Left ventricle myocardium superior (tissue), 1 donor: ENCODE data around the gene PDRG1. TPM values are rescaled to one million over a fixed set of nuclear protein-coding genes. Genes with fewer than 3 reads are reported as not detected.

ENCODE experiments used
- ATAC-seq: fragments of 200-7000 bp; cut with Tn5 transposase; one replicate; pipeline ENCODE4 v1.9.1; 2020; ENCODE audit warnings: mild to moderate bottlenecking, moderate library complexity
- DNase-seq: peaks from one replicate; pipeline ENCODE4 v3.0.0-alpha.2; 2020
- intact Hi-C: fragments of 100-400 bp; cut with micrococcal nuclease; formaldehyde crosslinking; loops from one replicate; pipeline ENCODE4 v1.11.0; 2022
- total RNA-seq: library from RNA; stranded (reverse); fragmentation: NEBNext Ultra II Directional; extraction: Animal tissue kit (Norgen Biotek cat#: 25700); gene quantifications from one replicate; pipeline ENCODE4 v1.2.1, GENCODE V29; 2021
- donor health status: DM: no; HTN: yes; CAD: no; lungs with severe emphysema.

Gene PDRG1
- total RNA-seq, 1 donor from 2014 or later, result 9.7 TPM

DNA sequence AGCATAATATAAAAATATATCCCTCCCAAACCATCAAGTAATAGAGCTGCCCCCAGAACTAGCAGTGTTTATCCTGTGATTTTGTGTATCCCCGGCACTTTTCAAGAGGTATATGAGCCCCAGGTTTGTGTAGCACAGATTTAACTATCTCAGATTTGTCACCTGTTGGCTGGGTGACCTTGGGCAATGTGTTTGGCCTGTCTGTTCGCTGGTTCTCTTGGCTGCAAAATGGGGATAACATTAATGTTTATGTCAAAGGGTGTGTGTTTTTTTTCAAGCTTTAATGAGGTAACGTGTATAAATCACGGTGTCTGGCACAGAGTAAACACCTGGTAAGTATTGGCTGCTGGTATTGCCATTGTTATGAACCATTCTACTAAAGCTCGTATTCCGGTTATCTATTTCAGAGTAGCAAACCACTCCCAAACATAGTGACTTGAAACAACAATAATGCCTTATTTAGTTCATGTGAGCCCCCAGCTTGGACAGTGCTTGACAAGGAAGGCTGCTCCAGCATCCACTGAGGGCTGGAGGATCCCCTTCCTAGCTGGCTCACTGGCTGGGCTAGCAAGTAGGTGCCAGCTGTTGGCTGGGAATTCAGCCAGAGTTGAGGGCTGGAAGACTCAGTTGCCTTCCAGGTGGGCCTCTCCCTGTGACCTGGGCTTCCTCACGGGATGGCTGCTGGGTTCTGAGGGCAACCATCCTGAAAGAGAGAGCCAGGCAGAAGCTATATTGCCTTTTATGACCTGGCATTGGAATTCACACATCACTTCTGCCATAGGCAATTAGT lies 36.2 kb downstream of the PDRG1 start:
- DNase-seq (no peak), ATAC-seq (no peak)
- intact Hi-C loops, result no loop called here

GRCh38 chr20:31914170-31914569 lies 37.7 kb downstream of the PDRG1 start:
- ATAC-seq (no peak), DNase-seq (no peak)
- intact Hi-C loops, result no loop called here

DNA sequence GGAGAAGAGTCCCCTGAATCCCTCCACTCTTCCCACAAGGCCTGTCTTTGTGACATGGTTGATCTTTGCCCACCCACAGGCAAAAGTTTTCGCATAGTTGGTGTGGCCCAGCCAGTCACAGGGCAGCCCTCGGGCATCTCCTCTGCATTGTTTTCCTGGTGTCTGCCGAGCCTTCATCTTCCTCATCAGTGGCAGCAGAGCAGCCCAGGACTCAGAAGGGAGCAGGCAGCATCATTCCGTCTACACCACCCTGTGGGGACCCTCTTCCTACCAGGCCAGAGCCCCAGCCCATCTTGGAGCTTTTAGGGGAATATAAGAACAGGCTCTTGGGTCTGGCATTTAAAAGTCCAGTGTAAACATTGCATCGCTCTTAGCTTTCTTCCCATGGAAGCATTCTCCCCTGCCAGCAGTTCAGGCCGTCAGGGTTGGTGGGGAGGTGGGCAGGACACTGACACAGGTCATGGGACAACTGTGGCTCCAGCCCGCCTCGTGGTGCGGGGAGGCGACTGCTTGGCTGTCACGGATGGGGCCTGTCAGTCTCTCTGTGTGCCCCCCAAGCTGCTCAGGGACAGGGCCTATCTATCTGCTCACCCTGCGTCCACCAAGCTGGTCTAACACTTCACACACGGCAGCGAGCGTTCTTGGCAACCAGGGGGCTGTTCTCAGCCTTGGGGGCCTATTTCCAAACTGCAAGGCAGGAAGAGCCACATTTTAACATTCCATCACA lies 38.3 kb downstream of the PDRG1 start:
- ATAC-seq (no peak), DNase-seq (no peak)
- intact Hi-C loops, result no loop called here

- ATAC-seq (no peak), DNase-seq (no peak)
- intact Hi-C loops, result no loop called here
These were observed 41.6 kb downstream of the PDRG1 start for GRCh38 chr20:31910071-31910803.

GRCh38 chr20:31909253-31910070 lies 42.4 kb downstream of the PDRG1 start:
- no peak for ATAC-seq
- intact Hi-C loops, result no loop called here

GRCh38 chr20:31908424-31908823 lies 43.4 kb downstream of the PDRG1 start:
- ATAC-seq, result no peak
- intact Hi-C loops, result no loop called here
- no peak for DNase-seq

More at GRCh38 chr20:31909253-31910070, 42.4 kb downstream of the PDRG1 start:
- DNase-seq, result no peak

DNA sequence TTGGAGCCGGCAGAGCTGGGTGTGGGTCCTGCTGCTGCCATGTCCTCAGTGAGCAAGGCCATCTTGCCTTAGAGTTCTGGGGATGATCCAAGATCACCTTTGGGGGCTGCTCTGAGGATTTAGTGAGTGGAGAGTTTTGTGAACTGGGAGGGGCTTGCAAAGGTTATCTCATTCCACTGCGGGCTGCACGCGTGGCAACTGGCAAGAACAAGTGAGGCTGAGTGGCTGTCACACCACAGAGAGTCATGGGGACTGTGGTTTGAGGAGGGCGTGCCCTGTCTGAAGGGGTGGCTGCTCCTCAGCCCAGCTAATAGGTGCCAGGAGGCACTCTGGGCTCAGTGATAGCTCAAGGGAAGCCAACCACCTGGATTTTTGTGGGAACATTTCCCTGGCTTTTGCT lies 43.8 kb downstream of the PDRG1 start:
- DNase-seq, result no peak
- intact Hi-C loops, result no loop called here
- no peak for ATAC-seq

DNA sequence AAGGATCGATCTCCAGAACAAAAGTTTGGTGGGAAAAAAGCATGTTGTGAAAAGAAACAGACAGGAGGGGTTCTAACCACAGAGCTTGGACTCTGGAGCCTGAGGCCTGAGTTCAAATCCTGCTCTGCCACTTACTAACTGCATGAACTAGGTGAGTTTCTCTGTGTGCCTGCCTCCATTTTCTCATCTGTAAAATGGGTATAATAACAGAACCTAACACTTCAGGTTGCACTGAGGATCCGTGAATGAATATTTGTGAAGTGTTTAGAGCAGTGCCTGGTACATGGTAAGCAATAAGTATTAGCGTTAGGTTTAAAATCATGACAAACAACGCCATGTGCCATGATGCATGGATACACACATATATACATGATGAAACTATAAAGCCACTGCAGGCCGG lies 44.8 kb downstream of the PDRG1 start:
- intact Hi-C loops, result no loop called here
- ATAC-seq (no peak), DNase-seq (no peak)

GRCh38 chr20:31906001-31906400 lies 45.8 kb downstream of the PDRG1 start:
- no peak for ATAC-seq
- no peak for DNase-seq
- intact Hi-C loops, result no loop called here

DNA sequence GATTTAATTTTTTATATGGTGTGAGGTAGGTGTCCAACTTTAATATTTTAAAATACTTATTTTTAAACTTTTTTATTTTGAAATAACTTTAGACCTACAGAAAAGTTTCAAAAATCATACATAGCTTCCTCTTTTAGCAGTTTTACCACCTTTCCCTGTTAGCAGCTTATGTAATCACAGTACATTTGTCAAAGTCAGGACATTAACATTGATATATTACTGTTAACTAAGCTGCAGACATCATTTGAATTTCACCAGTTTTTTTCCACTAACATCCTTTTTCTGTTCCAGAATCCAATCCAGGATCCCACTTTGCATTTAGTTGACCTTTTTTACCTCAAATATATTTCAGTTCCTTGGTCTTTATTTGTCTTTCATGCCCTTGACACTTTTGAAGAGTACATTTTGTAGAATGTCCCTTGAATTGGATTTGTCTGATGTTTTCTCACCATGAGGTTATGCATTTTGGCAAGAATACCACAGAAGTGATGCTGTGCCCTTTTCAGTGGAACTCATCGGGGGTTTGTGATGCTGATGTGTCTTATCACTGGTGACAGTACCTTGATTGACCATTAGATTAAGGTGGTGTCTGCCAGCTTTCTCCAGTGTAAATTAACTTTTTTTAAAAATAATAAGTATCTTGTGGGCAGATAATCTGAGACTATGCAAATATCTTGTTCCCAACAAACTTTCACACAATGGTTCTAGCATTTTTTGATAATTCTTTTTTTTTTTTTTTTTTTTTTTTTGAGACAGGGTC lies 48.0 kb downstream of the PDRG1 start:
- intact Hi-C loops, result no loop called here
- no peak for ATAC-seq
- DNase-seq, result no peak

DNA sequence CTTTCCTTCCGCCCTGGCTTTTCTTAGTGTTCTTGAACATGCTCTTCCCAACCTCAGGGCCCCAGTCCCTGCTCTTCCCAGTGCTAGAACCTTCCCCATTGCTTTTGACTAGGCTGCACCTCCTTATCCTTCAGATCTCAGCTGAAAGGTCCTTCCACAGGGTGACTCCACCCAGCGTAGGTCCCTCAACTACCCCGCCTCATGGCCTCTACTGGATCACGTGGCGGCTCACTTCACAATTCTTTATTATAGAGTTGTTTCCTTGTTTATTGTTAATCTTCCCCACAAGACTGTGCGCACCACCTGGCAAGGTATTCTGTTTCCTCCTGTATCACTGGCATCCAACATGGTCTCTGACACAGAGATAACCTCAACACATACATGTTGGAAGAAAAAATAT lies 50.2 kb downstream of the PDRG1 start:
- intact Hi-C loops, result no loop called here
- ATAC-seq, result no peak
- no peak for DNase-seq

DNA sequence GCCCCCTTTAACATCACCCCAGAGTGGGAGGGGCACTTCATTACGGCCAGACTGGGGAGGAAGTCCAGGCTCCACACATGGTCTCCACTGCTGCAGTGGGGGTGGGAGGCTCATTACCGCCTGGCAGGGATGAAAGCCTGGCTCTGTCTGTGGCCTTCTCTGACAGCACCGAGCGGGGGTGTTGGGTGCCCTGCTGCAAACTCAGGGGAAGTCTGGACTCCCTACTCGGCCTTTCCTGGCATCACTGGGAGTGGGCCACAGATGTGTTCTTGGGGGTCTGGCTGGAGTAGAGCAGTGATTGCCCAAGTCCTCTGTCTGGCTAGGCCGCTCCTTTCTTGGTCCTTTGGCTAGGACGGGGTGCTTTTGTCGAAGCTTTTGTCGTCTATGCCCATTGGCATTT lies 54.3 kb downstream of the PDRG1 start:
- DNase-seq (no peak), ATAC-seq (no peak)
- intact Hi-C loops, result no loop called here

- ATAC-seq (no peak), DNase-seq (no peak)
- intact Hi-C loops, result no loop called here
These were observed 55.8 kb downstream of the PDRG1 start for GRCh38 chr20:31896049-31896448.

GRCh38 chr20:31894980-31895675 lies 56.7 kb downstream of the PDRG1 start:
- DNase-seq (no peak), ATAC-seq (peak; percentile 100)
- intact Hi-C loops, result no loop called here
